Fibroblast of lung (primary cell): ENCODE data around the gene LRGUK. TPM values are rescaled to one million over a fixed set of nuclear protein-coding genes. Genes with fewer than 3 reads are reported as not detected.

Source experiments
- DNase-seq, 2 donors: peaks; one replicate each; pipeline versions ENCODE4 v3.0.0 to v3.0.0-alpha.2; 2010; ENCODE audit warnings: low read depth in 2 of 2
- H2AFZ ChIP-seq: 2 replicates; pipeline ENCODE4 v1.5.1; 2012; ENCODE audit warnings: low read length, control low read depth, inconsistent platforms
- H3K27ac ChIP-seq: 2 replicates; pipeline ENCODE4 v1.5.1; 2011; ENCODE audit warnings: low read length, control low read depth; ENCODE audit not compliant: insufficient read depth
- H3K27me3 ChIP-seq: 2 replicates; pipeline ENCODE4 v1.5.1; 2011; ENCODE audit warnings: mild to moderate bottlenecking, low read length; ENCODE audit not compliant: control insufficient read depth, insufficient read depth
- H3K36me3 ChIP-seq: 2 replicates; pipeline ENCODE4 v1.5.1; 2011; ENCODE audit warnings: low read length; ENCODE audit not compliant: control insufficient read depth, insufficient read depth
- H3K4me1 ChIP-seq: 2 replicates; pipeline ENCODE4 v1.5.1; 2011; ENCODE audit warnings: low read length; ENCODE audit not compliant: control insufficient read depth, insufficient read depth; ENCODE audit errors: extremely low read depth
- H3K4me2 ChIP-seq: 2 replicates; pipeline ENCODE4 v1.5.1; 2011; ENCODE audit warnings: low read length, control low read depth; ENCODE audit not compliant: insufficient read depth; ENCODE audit errors: extremely low read depth
- H3K4me3 ChIP-seq, 4 experiments: fragments of 200-600 bp in 1 of 4; sonication (generic) in 1 of 4; replicated peaks in 1 of 4; 2 replicates each; pipeline ENCODE4 v1.5.1; 2011 to 2016; ENCODE audit warnings: low read length in 4 of 4, low read depth in 3 of 4, mild to moderate bottlenecking in 3 of 4, control low read depth in 2 of 4, inconsistent platforms in 1 of 4, mixed read lengths in 1 of 4; ENCODE audit not compliant: insufficient read depth in 1 of 4; ENCODE audit errors: control extremely low read depth in 1 of 4
- H3K79me2 ChIP-seq: 2 replicates; pipeline ENCODE4 v1.5.1; 2012; ENCODE audit warnings: mild to moderate bottlenecking, low read length, inconsistent platforms; ENCODE audit not compliant: control insufficient read depth, insufficient read depth
- H3K9ac ChIP-seq: 2 replicates; pipeline ENCODE4 v1.5.1; 2011; ENCODE audit warnings: mild to moderate bottlenecking, low read length, control low read depth; ENCODE audit not compliant: insufficient read depth
- H3K9me3 ChIP-seq: 2 replicates; pipeline ENCODE4 v1.5.1; 2012; ENCODE audit warnings: low read depth, low read length; ENCODE audit not compliant: control insufficient read depth, insufficient read depth
- H4K20me1 ChIP-seq: 2 replicates; pipeline ENCODE4 v1.5.1; 2011; ENCODE audit warnings: low read length; ENCODE audit not compliant: control insufficient read depth, insufficient read depth; ENCODE audit errors: extremely low read depth
- CTCF ChIP-seq, 2 donors: IDR thresholded peaks in 1 of 2; conservative IDR thresholded peaks in 1 of 2; 1 replicate in 1 of 2; 2 replicates in 1 of 2; pipeline ENCODE4 v1.5.1; 2011 to 2012; ENCODE audit warnings: low read length in 2 of 2, control low read depth in 1 of 2, inconsistent platforms in 1 of 2, low read depth in 1 of 2, mild to moderate bottlenecking in 1 of 2
- EZH2 ChIP-seq: IDR thresholded peaks from 2 replicates; pipeline ENCODE4 v1.5.1; 2012; ENCODE audit warnings: low read length, control low read depth, mild to moderate bottlenecking; ENCODE audit errors: missing control alignments
- polyA plus RNA-seq, 2 donors: library from polyadenylated mRNA; depleted of rRNA in 1 of 2; stranded (reverse) in 1 of 2; unstranded in 1 of 2; fragments of >200 nt; gene quantifications; 2 replicates each; pipeline ENCODE4 v1.2.1, GENCODE V29; 2011 to 2012; ENCODE audit warnings: missing spikeins in 1 of 2
- total RNA-seq: library from RNA; depleted of rRNA; stranded (reverse); fragments of >200 nt; gene quantifications from 2 replicates; pipeline ENCODE4 v1.2.1, GENCODE V29; 2014

Gene LRGUK
- total and polyA plus RNA-seq, 2 donors (not counting 1 experiment from before 2014, with no cell fraction given) = 0.08 to 0.17 TPM

DNA sequence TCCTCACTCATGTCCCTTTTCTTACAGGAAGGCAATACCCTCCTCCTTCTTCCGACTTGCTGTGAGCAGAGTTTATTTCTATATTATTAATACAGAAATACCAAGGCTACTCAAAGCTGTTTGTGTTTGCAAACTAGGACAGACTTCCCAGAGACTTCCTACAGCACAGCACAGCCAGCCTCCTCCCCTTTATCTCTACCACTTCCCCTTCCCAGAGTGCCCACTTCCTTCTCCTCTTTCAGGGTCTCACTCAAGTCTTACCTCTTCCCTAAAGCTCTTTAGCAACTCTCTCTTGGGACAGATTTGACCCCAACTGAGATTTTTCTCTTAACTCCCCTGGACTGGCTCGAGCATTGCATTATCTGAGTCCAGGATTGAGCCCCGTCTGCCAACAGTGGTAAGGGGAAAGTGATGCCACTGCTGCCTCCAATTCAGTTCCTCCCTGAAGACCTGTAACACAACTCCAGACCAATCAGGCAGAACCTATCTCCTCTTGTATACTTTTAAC is 5.5 kb upstream of the LRGUK start:
- no peaks in the 10 kb centered on the region for H3K9me3 ChIP-seq
- no peaks in the 10 kb centered on the region for H3K36me3 ChIP-seq
- H3K4me3 ChIP-seq = no peak overlapping the region
- no peak overlapping the region for H3K4me2 ChIP-seq
- DNase-seq = no peak
- no peaks in the 10 kb centered on the region for H3K79me2 ChIP-seq
- no peaks in the 10 kb centered on the region for H3K4me1 ChIP-seq
- no peak overlapping the region for H3K9ac ChIP-seq
- H2AFZ ChIP-seq = no peak overlapping the region
- H3K27ac ChIP-seq = no peak overlapping the region
- no peaks in the 10 kb centered on the region for H3K27me3 ChIP-seq
- TF ChIP-seq EZH2 (no peak), CTCF (conservative IDR thresholded peaks at IDR 0.05 in 1 of 2, IDR thresholded peaks at IDR 0.05 in 1 of 2; ENCODE audit: low read depth in 1 of 2, low read length in 2 of 2) (no peak)
- H4K20me1 ChIP-seq = no peaks in the 10 kb centered on the region

DNA sequence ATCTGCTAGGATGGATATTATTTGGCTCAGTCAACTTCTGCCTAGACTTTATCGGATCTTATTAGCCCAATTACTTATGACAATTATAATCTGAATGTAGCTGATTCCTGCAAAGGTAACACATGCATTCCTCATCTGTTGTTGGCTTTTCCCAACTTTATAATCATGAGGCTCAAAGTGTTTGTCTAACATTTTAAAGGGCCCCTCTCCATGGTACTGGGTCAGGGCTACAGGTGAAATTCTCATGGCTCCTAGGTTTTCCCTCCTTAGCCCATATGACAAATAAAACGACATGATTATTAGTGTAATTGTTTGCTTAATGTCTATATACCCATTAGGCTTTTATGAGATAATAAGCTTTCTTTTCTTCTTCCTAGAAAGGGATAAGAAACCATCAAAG is 4.2 kb upstream of the LRGUK start:
- Histone ChIP-seq H4K20me1 (no peaks in the 10 kb centered on the region), H3K9me3 (no peaks in the 10 kb centered on the region), H3K4me1 (no peaks in the 10 kb centered on the region), H3K4me2 (no peak overlapping the region), H3K27ac (no peak overlapping the region), H3K36me3 (no peaks in the 10 kb centered on the region), H3K4me3 (no peak overlapping the region), H3K79me2 (no peaks in the 10 kb centered on the region), H3K27me3 (no peaks in the 10 kb centered on the region), H2AFZ (no peak overlapping the region), H3K9ac (no peak overlapping the region)
- TF ChIP-seq EZH2 (no peak), CTCF (conservative IDR thresholded peaks at IDR 0.05 in 1 of 2, IDR thresholded peaks at IDR 0.05 in 1 of 2; ENCODE audit: low read depth in 1 of 2, low read length in 2 of 2) (no peak)
- no peak for DNase-seq

- DNase-seq = no peak
- H3K4me1 ChIP-seq = no peaks in the 10 kb centered on the region
- no peak overlapping the region for H3K4me2 ChIP-seq
- H3K9ac ChIP-seq = no peak overlapping the region
- no peaks in the 10 kb centered on the region for H4K20me1 ChIP-seq
- no peaks in the 10 kb centered on the region for H3K79me2 ChIP-seq
- H3K36me3 ChIP-seq = no peaks in the 10 kb centered on the region
- TF ChIP-seq EZH2 = no peak
- TF ChIP-seq CTCF (conservative IDR thresholded peaks at IDR 0.05 in 1 of 2, IDR thresholded peaks at IDR 0.05 in 1 of 2; ENCODE audit: low read depth in 1 of 2, low read length in 2 of 2) = no peak
- H3K27me3 ChIP-seq = no peaks in the 10 kb centered on the region
- H3K4me3 ChIP-seq = no peak overlapping the region
- H3K9me3 ChIP-seq = no peaks in the 10 kb centered on the region
- no peak overlapping the region for H2AFZ ChIP-seq
- H3K27ac ChIP-seq = no peak overlapping the region
These were observed 994 bp upstream of the LRGUK start for GRCh38 chr7:134126146-134126545.
